GM12878 (cell line): Measurements from ENCODE around the gene PPP1R11. TPM values are rescaled to one million over a fixed set of nuclear protein-coding genes. Genes with fewer than 3 reads are reported as not detected.

ENCODE experiments used
- ATAC-seq: fragments of 200-7000 bp; cut with Tn5 transposase; 3 replicates; pipeline ENCODE4 v1.9.1; 2020; ENCODE audit warnings: mild to moderate bottlenecking, moderate library complexity
- BruUV-seq: library from RNA; stranded (reverse); fragments of 400-500 nt; replicated peaks from 2 replicates; lab custom pipeline; 2021; lab: Mats Ljungman, UMichigan
- CTCF ChIA-PET: fragments of 300-600 bp; sonication (Branson Sonifier 250); formaldehyde crosslinking; extraction: SDS; loops from one replicate; lab custom pipeline; 2021; ENCODE audit warnings: inconsistent platforms; lab: Yijun Ruan, JAX
- POLR2A ChIA-PET: fragments of 350-600 bp; formaldehyde crosslinking; extraction: SDS; loops from one replicate; lab custom pipeline; 2021; ENCODE audit warnings: inconsistent platforms; lab: Charles Lee
- RAD21 ChIA-PET: fragments of 300-600 bp; sonication (Branson Sonifier 250); formaldehyde crosslinking; loops from one replicate; lab custom pipeline; 2023; ENCODE audit warnings: antibody characterized with exemption; ENCODE audit not compliant: unreplicated experiment; lab: Charles Lee
- SMC1A ChIA-PET: fragments of 300-600 bp; sonication (Branson Sonifier 250); formaldehyde crosslinking; loops from one replicate; lab custom pipeline; 2023; ENCODE audit not compliant: unreplicated experiment, uncharacterized antibody; lab: Charles Lee
- DNase-seq: peaks from one replicate; pipeline ENCODE4 v3.0.0-alpha.2; 2011; ENCODE audit warnings: low read depth, low spot score
- FAIRE-seq: peaks from 3 replicates; lab custom pipeline; 2011; peaks lifted over from hg19 to GRCh38; lab: Jason Lieb, UNC
- H2AFZ ChIP-seq: 2 replicates; pipeline ENCODE4 v1.6.0; 2011; ENCODE audit warnings: low read depth, low read length, control low read depth; ENCODE audit not compliant: control insufficient read depth
- H3K27ac ChIP-seq: 2 replicates; pipeline ENCODE4 v1.5.1; 2011; ENCODE audit warnings: control low read depth; ENCODE audit not compliant: control insufficient read depth, insufficient read depth
- H3K27me3 ChIP-seq, 2 experiments: replicated peaks in 1 of 2; 2 replicates each; pipeline versions ENCODE4 v1.6.0 to v1.6.1; 2011; ENCODE audit warnings: low read length in 1 of 2; ENCODE audit not compliant: control insufficient read depth in 2 of 2, insufficient read depth in 2 of 2
- H3K36me3 ChIP-seq, 2 experiments: 2 replicates each; pipeline ENCODE4 v1.5.1; 2011; ENCODE audit warnings: low read length in 1 of 2; ENCODE audit not compliant: control insufficient read depth in 2 of 2, insufficient read depth in 2 of 2
- H3K4me1 ChIP-seq: 2 replicates; pipeline ENCODE4 v1.6.1; 2011; ENCODE audit warnings: mild to moderate bottlenecking, low read length, moderate library complexity, mixed read lengths; ENCODE audit not compliant: control insufficient read depth, insufficient read depth
- H3K4me2 ChIP-seq: 2 replicates; pipeline ENCODE4 v1.6.0; 2011; ENCODE audit warnings: control low read depth; ENCODE audit not compliant: control insufficient read depth, insufficient read depth
- H3K4me3 ChIP-seq: fragments of 200-600 bp; sonication (generic); 2 replicates; pipeline ENCODE4 v1.5.1; 2016
- H3K79me2 ChIP-seq: 2 replicates; pipeline ENCODE4 v1.6.0; 2011; ENCODE audit warnings: low read length; ENCODE audit not compliant: control insufficient read depth, insufficient read depth
- H3K9ac ChIP-seq: 2 replicates; pipeline ENCODE4 v1.8.0; 2011; ENCODE audit warnings: low read length, control low read depth, mixed read lengths; ENCODE audit not compliant: control insufficient read depth, insufficient read depth
- H3K9me3 ChIP-seq: replicated peaks from 3 replicates; pipeline ENCODE4 v1.5.1; 2011; ENCODE audit warnings: mild to moderate bottlenecking, low read length; ENCODE audit not compliant: control insufficient read depth, insufficient read depth
- H4K20me1 ChIP-seq: 2 replicates; pipeline ENCODE4 v1.6.0; 2011; ENCODE audit not compliant: control insufficient read depth, insufficient read depth
- HCFC1 ChIP-seq: fragments of 150-350 bp; IDR thresholded peaks from 2 replicates; pipeline ENCODE4 v1.6.1; 2014; ENCODE audit warnings: low read length
- KAT2A ChIP-seq: conservative IDR thresholded peaks from 2 replicates; pipeline ENCODE4 v1.6.1; 2011; ENCODE audit warnings: low read depth, low read length; ENCODE audit not compliant: control insufficient read depth
- NR2C1 ChIP-seq: fragments of 450-650 bp; IDR thresholded peaks from 2 replicates; pipeline ENCODE4 v1.6.1; 2017; ENCODE audit warnings: antibody characterized with exemption, mild to moderate bottlenecking, moderate library complexity
- STAT1 ChIP-seq: fragments of 450-650 bp; conservative IDR thresholded peaks from 2 replicates; pipeline ENCODE4 v1.6.1; 2014; ENCODE audit warnings: antibody characterized with exemption, mild to moderate bottlenecking
- STAT3 ChIP-seq: IDR thresholded peaks from 2 replicates; pipeline ENCODE4 v1.6.1; 2011; ENCODE audit warnings: low read depth, low read length, improper control_type of control experiment
- ZNF207 ChIP-seq: fragments of 450-650 bp; IDR thresholded peaks from 2 replicates; pipeline ENCODE4 v1.6.1; 2014; ENCODE audit warnings: antibody characterized with exemption, mild to moderate bottlenecking, borderline replicate concordance
- WGBS: methylation state at CpG from one replicate; pipeline ENCODE4 v1.1.6; 2016; ENCODE audit warnings: low lambda C conversion rate; ENCODE audit not compliant: insufficient replicate concordance, insufficient coverage; ENCODE audit errors: missing lambda C conversion rate; 5-methylcytosine and 5-hydroxymethylcytosine counted together
- in situ Hi-C: fragments of 300-500 bp; cut with MboI; formaldehyde crosslinking; loops from 9 replicates; pipeline ENCODE4 v1.14.3; 2018; ENCODE audit warnings: mixed read lengths
- intact Hi-C: fragments of 100-400 bp; cut with micrococcal nuclease; formaldehyde crosslinking; loops from one replicate; pipeline ENCODE4 v1.14.2; 2022; ENCODE audit not compliant: unreplicated experiment
- polyA plus RNA-seq, 11 experiments: library from polyadenylated mRNA; depleted of rRNA in 4 of 11; unstranded in 6 of 11; stranded (reverse) in 5 of 11; fragments of >200 nt; fragmentation: Nextera tagmentation in 4 of 11; fragmentation: Illumina TruSeq in 1 of 11; extraction: Ambion mirVana in 4 of 11; extraction: Trizol in 1 of 11; gene quantifications; 1 replicate in 1 of 11; 2 replicates in 10 of 11; pipeline versions ENCODE4 v1.2.1 to v1.2.3, GENCODE V29; 2011 to 2016; ENCODE audit warnings: inconsistent platforms in 2 of 11, missing spikeins in 2 of 11, low read depth in 1 of 11
- total RNA-seq, 4 experiments: library from RNA; depleted of rRNA in 3 of 4; stranded (reverse); fragments of >200 nt in 3 of 4; fragmentation: Illumina TruSeq in 1 of 4; extraction: Trizol in 1 of 4; gene quantifications; 2 replicates each; pipeline versions ENCODE4 v1.2.1 to v1.2.3, GENCODE V29; 2013 to 2021
- TF ChIP-seq, protein P1 (sequence below): fragments of 150-350 bp; IDR thresholded peaks from 2 replicates; pipeline ENCODE4 v1.6.1; 2014; ENCODE audit warnings: mild to moderate bottlenecking, low read depth, low read length

The PPP1R11 gene
- total and polyA plus RNA-seq, 10 of the 15 experiments (the other 5 are each of a cell fraction or from before 2014, with no cell fraction given) = 12.6 to 56.1 (median 33.5) TPM

DNA sequence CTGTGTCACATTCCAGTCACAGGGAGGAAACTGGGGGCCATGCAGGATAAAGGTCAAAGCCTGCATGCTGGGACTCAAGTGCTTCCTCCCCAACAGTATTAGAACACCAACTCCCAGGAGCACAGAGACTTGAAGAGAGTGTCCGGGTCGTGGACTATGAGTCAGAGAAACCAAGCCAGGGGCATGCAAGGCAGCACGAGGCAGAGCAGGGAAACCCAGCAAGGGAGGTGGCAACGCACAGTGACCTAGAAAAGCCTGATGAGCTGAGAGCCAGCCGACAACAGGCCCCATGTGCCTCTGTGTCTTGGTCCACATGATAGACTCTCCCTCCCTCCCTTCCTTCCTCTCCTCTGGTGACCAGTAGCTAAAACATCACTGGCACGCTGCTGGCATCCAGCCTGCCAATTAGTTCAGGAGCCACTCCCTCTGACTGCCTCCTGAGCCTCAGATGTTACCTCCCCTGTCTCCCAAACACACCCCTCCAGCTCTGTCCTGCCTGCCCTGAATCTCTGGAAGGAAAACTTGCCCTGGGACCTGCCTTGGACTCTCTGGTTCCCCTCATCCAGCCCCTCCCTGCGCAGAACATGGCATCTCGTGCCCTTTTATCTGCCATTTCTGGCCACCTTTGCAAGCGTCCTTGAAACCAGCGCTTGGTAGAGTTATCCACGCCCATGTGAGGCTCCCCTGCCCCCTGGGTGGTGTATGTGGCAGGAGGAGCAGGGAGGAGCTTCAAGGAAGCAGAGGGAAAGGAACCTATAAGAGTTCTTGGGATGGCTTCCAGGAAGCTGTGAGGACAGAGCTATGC lies 24.8 kb downstream of the PPP1R11 start:
- H3K4me2 ChIP-seq = no peak overlapping the region
- H2AFZ ChIP-seq = no peak overlapping the region
- no peaks in the 10 kb centered on the region for H3K79me2 ChIP-seq
- ChIA-PET SMC1A (interaction anchor here (0.7 to 1.0 kb wide), 2 partner anchors 41 to 1744 kb away, joined by 3 read pairs; no protein-coding TSS in a partner anchor), CTCF (interaction anchor here (1.7 kb wide), 1 partner anchor 10 kb away, joined by 7 read pairs; no protein-coding TSS in a partner anchor), RAD21 (interaction anchor here (1.3 kb wide), 1 partner anchor 10 kb away, joined by 3 read pairs; no protein-coding TSS in a partner anchor), POLR2A (interaction anchor here (0.7 kb wide), 1 partner anchor 186 kb away, joined by 4 read pairs; no protein-coding TSS in a partner anchor)
- H3K36me3 ChIP-seq = no peaks in the 10 kb centered on the region
- H3K4me1 ChIP-seq = no peaks in the 10 kb centered on the region
- peaks cover 3 to 4% of the 10 kb centered on the region in 2 experiments; a peak in 2 of 4 replicates for H3K27me3 ChIP-seq
- no peak overlapping the region for H3K27ac ChIP-seq
- no peaks in the 10 kb centered on the region for H4K20me1 ChIP-seq
- TF ChIP-seq KAT2A (no peak), STAT3 (no peak), ZNF207 (no peak), NR2C1 (no peak), HCFC1 (no peak), STAT1 (no peak)
- TF ChIP-seq, protein P1, sequence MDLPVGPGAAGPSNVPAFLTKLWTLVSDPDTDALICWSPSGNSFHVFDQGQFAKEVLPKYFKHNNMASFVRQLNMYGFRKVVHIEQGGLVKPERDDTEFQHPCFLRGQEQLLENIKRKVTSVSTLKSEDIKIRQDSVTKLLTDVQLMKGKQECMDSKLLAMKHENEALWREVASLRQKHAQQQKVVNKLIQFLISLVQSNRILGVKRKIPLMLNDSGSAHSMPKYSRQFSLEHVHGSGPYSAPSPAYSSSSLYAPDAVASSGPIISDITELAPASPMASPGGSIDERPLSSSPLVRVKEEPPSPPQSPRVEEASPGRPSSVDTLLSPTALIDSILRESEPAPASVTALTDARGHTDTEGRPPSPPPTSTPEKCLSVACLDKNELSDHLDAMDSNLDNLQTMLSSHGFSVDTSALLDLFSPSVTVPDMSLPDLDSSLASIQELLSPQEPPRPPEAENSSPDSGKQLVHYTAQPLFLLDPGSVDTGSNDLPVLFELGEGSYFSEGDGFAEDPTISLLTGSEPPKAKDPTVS = no peak
- H3K9me3 ChIP-seq = no peaks in the 10 kb centered on the region
- 27% methylated on average over 11 of the region's 11 CpGs for WGBS
- BruUV-seq = no TSS peak
- FAIRE-seq = no peak
- H3K4me3 ChIP-seq = no peak overlapping the region
- H3K9ac ChIP-seq = no peak overlapping the region
- no peak for ATAC-seq
- DNase-seq = no peak
- intact Hi-C loops = no loop called here
- in situ Hi-C loops = no loop called here
